Measurements from ENCODE around the gene ARL2BP. TPM values are rescaled to one million over a fixed set of nuclear protein-coding genes. Genes with fewer than 3 reads are reported as not detected.

Gene ARL2BP
- total and polyA plus RNA-seq, 9 of the 15 experiments (the other 6 are each of a cell fraction or from before 2014, with no cell fraction given), result 16.7 to 41.8 (median 27.2) TPM

DNA sequence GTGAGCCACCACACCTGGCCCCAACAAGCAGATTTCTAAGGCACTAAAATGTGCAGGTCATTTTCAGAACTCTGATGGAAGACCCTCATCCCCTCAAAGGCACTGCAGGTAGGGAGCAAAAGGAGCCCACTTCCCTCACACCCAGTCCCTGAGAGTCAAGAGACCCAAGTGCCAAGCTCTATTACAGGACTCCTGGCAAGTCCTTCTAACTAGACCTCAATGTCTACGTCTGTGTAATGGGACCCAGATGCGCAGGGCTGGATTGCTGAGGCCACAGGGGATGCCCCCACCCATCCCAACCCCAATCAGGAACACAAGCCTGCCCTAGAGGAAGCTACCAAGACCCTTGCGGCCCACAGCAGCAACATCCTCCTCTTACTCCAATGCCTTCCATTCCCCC, 36.7 kb downstream of the ARL2BP start:
- BruUV-seq (replicated peaks), result no TSS peak
- no peak for ATAC-seq
- POLR2A ChIA-PET, result no interaction called here
- Histone ChIP-seq H3K4me2 (ENCODE audit: insufficient read depth, low read length) (no peak overlapping the region), H3K79me2 (ENCODE audit: control insufficient read depth, insufficient read depth, low read length) (no peaks in the 10 kb centered on the region), H3K27ac (ENCODE audit: extremely low read depth, low read depth, low read length) (no peak overlapping the region), H3K9me1 (ENCODE audit: control insufficient read depth, insufficient read depth, low read length) (no peaks in the 10 kb centered on the region), H3K9ac (ENCODE audit: insufficient read depth in 1 of 2, low read depth in 2 of 2, low read length in 2 of 2) (no peak overlapping the region), H2AFZ (ENCODE audit: low read depth, low read length) (no peak overlapping the region), H3K9me3 (replicated peaks; ENCODE audit: control insufficient read depth, insufficient read depth, low read depth, low read length) (no peaks in the 10 kb centered on the region), H3K27me3 (ENCODE audit: control insufficient read depth in 2 of 2, insufficient read depth in 2 of 2, low read length in 2 of 2) (peaks cover 4 to 19% of the 10 kb centered on the region in 2 experiments; a peak in 4 of 5 replicates), H3K36me3 (ENCODE audit: control insufficient read depth, insufficient read depth, low read length) (no peaks in the 10 kb centered on the region), H4K20me1 (replicated peaks; ENCODE audit: control insufficient read depth, insufficient read depth, low read length) (0 out of 2 replicates have a peak, but pooled peaks cover 3% of the 10 kb centered on the region), H3K4me1 (replicated peaks in 1 of 2; ENCODE audit: control insufficient read depth in 2 of 2, insufficient read depth in 2 of 2, low read length in 2 of 2) (peaks cover 9 to 22% of the 10 kb centered on the region in 2 experiments; a peak in 4 of 5 replicates), H3K4me3 (no peak overlapping the region)
- DNase-seq (ENCODE audit: extremely low read depth in 1 of 4, low spot score in 3 of 4), result no peak
- intact Hi-C loops (cut with micrococcal nuclease) (no loop called here), in situ Hi-C loops (cut with MboI) (no loop called here)
- TF ChIP-seq RBM22 (IDR thresholded peaks at IDR 0.05; ENCODE audit: low read depth, low read length, poor library complexity, severe bottlenecking), result no peak
- no peak for TF ChIP-seq RAD51 (IDR thresholded peaks at IDR 0.05; ENCODE audit: borderline replicate concordance, low read depth)
- TF ChIP-seq, protein P1, sequence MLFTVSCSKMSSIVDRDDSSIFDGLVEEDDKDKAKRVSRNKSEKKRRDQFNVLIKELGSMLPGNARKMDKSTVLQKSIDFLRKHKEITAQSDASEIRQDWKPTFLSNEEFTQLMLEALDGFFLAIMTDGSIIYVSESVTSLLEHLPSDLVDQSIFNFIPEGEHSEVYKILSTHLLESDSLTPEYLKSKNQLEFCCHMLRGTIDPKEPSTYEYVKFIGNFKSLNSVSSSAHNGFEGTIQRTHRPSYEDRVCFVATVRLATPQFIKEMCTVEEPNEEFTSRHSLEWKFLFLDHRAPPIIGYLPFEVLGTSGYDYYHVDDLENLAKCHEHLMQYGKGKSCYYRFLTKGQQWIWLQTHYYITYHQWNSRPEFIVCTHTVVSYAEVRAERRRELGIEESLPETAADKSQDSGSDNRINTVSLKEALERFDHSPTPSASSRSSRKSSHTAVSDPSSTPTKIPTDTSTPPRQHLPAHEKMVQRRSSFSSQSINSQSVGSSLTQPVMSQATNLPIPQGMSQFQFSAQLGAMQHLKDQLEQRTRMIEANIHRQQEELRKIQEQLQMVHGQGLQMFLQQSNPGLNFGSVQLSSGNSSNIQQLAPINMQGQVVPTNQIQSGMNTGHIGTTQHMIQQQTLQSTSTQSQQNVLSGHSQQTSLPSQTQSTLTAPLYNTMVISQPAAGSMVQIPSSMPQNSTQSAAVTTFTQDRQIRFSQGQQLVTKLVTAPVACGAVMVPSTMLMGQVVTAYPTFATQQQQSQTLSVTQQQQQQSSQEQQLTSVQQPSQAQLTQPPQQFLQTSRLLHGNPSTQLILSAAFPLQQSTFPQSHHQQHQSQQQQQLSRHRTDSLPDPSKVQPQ (CRISPR knock-in tag; IDR thresholded peaks at IDR 0.05; ENCODE audit: borderline replicate concordance), result no peak
- TF ChIP-seq, protein P2, sequence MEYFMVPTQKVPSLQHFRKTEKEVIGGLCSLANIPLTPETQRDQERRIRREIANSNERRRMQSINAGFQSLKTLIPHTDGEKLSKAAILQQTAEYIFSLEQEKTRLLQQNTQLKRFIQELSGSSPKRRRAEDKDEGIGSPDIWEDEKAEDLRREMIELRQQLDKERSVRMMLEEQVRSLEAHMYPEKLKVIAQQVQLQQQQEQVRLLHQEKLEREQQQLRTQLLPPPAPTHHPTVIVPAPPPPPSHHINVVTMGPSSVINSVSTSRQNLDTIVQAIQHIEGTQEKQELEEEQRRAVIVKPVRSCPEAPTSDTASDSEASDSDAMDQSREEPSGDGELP (CRISPR knock-in tag; IDR thresholded peaks at IDR 0.05; ENCODE audit: borderline replicate concordance), result no peak
- TF ChIP-seq HDAC8 (tag; IDR thresholded peaks at IDR 0.05), result no peak
- no peak for TF ChIP-seq PHF21A (IDR thresholded peaks at IDR 0.05; ENCODE audit: borderline replicate concordance, low read depth)
- TF ChIP-seq, protein P3, sequence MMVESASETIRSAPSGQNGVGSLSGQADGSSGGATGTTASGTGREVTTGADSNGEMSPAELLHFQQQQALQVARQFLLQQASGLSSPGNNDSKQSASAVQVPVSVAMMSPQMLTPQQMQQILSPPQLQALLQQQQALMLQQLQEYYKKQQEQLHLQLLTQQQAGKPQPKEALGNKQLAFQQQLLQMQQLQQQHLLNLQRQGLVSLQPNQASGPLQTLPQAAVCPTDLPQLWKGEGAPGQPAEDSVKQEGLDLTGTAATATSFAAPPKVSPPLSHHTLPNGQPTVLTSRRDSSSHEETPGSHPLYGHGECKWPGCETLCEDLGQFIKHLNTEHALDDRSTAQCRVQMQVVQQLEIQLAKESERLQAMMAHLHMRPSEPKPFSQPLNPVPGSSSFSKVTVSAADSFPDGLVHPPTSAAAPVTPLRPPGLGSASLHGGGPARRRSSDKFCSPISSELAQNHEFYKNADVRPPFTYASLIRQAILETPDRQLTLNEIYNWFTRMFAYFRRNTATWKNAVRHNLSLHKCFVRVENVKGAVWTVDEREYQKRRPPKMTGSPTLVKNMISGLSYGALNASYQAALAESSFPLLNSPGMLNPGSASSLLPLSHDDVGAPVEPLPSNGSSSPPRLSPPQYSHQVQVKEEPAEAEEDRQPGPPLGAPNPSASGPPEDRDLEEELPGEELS (CRISPR knock-in tag; IDR thresholded peaks at IDR 0.05; ENCODE audit: borderline replicate concordance), result no peak
- TF ChIP-seq, protein P4, sequence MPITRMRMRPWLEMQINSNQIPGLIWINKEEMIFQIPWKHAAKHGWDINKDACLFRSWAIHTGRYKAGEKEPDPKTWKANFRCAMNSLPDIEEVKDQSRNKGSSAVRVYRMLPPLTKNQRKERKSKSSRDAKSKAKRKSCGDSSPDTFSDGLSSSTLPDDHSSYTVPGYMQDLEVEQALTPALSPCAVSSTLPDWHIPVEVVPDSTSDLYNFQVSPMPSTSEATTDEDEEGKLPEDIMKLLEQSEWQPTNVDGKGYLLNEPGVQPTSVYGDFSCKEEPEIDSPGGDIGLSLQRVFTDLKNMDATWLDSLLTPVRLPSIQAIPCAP (CRISPR knock-in tag; IDR thresholded peaks at IDR 0.05; ENCODE audit: borderline replicate concordance), result no peak
- no peak for TF ChIP-seq SRSF7 (optimal IDR thresholded peaks at IDR 0.05; ENCODE audit: low read depth, low read length)
- TF ChIP-seq TAF1 (IDR thresholded peaks at IDR 0.05; ENCODE audit: control insufficient read depth, extremely low read depth, insufficient read depth, low read length, severe bottlenecking), result no peak
- CTCF ChIA-PET (ENCODE audit: low intra/inter-chr PET ratio), result no interaction called here
- FAIRE-seq, result no peak
- 57% methylated on average over 3 of the region's 3 CpGs for WGBS (ENCODE audit: insufficient coverage, low coverage, missing lambda C conversion rate)

All from K562 (cell line).